Astrocyte (in vitro differentiated cells and primary cell): ENCODE measurements around the gene ACOT8.
"Not testable (repeated sequence)": the region's sequence is repeated elsewhere in the genome, so short reads cannot be mapped to it uniquely, and the experiment has no call there.

Source experiments
- EZH2 ChIP-seq: IDR thresholded peaks from 2 replicates; pipeline ENCODE4 v1.6.1; 2012; ENCODE audit warnings: mild to moderate bottlenecking, low read length, inconsistent platforms; ENCODE audit not compliant: insufficient read depth
- TF ChIP-seq, protein P1 (sequence below): IDR thresholded peaks from 2 replicates; pipeline ENCODE4 v1.5.1; 2011; ENCODE audit warnings: low read depth, mild to moderate bottlenecking, inconsistent platforms, low read length, moderate library complexity; ENCODE audit not compliant: insufficient read depth

DNA sequence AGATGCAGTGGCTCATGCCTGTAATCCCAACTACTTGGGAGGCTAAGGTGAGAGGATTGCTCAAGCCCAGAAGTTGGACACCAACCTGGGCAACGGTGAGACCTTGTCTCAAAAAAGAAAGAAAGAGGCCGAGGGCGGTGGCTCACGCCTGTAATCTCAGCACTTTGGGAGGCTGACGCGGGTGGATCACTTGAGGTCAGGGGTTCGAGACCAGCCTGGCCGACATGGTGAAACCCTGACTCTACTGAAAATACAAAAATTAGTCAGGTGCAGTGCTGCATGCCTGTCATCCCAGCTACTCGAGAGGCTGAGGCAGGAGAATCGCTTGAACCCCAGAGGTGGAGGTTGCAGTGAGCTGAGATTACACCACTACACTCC is 16.9 kb upstream of the ACOT8 start:
- not testable (repeated sequence) for TF ChIP-seq EZH2
- TF ChIP-seq, protein P1, sequence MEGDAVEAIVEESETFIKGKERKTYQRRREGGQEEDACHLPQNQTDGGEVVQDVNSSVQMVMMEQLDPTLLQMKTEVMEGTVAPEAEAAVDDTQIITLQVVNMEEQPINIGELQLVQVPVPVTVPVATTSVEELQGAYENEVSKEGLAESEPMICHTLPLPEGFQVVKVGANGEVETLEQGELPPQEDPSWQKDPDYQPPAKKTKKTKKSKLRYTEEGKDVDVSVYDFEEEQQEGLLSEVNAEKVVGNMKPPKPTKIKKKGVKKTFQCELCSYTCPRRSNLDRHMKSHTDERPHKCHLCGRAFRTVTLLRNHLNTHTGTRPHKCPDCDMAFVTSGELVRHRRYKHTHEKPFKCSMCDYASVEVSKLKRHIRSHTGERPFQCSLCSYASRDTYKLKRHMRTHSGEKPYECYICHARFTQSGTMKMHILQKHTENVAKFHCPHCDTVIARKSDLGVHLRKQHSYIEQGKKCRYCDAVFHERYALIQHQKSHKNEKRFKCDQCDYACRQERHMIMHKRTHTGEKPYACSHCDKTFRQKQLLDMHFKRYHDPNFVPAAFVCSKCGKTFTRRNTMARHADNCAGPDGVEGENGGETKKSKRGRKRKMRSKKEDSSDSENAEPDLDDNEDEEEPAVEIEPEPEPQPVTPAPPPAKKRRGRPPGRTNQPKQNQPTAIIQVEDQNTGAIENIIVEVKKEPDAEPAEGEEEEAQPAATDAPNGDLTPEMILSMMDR: not testable (repeated sequence)
